Naive B cell (primary cell): Measurements from ENCODE around the gene TCF12. TPM values are rescaled to one million over a fixed set of nuclear protein-coding genes. Genes with fewer than 3 reads are reported as not detected.

Experiments used
- ATAC-seq, 2 donors: fragments of 150-1000 bp; cut with Tn5 transposase; 2 replicates each; pipeline ENCODE4 v1.10.0; 2021; ENCODE audit warnings: low read depth in 2 of 2, mild to moderate bottlenecking in 2 of 2, moderate library complexity in 2 of 2
- DNase-seq: peaks from one replicate; pipeline ENCODE4 v3.0.0; 2022
- H3K27ac Mint-ChIP-seq, 6 donors: one replicate each; pipeline ENCODE4 v1.8.0; 2020 to 2022; ENCODE audit warnings: mild to moderate bottlenecking in 6 of 6, mixed read lengths in 6 of 6, moderate library complexity in 5 of 6, inconsistent platforms in 2 of 6
- H3K27me3 Mint-ChIP-seq, 3 donors: one replicate each; pipeline ENCODE4 v1.8.0; 2021 to 2022; ENCODE audit warnings: mixed read lengths in 3 of 3, mild to moderate bottlenecking in 1 of 3
- H3K36me3 Mint-ChIP-seq, 2 donors: one replicate each; pipeline ENCODE4 v1.8.0; 2020 to 2022; ENCODE audit warnings: mixed read lengths in 2 of 2, inconsistent platforms in 1 of 2, mild to moderate bottlenecking in 1 of 2
- H3K4me1 Mint-ChIP-seq, 3 donors: one replicate each; pipeline ENCODE4 v1.8.0; 2020 to 2022; ENCODE audit warnings: mixed read lengths in 3 of 3, inconsistent platforms in 1 of 3, mild to moderate bottlenecking in 1 of 3, moderate library complexity in 1 of 3
- H3K4me3 Mint-ChIP-seq, 8 donors: one replicate each; pipeline ENCODE4 v1.8.0; 2020 to 2022; ENCODE audit warnings: mild to moderate bottlenecking in 8 of 8, mixed read lengths in 8 of 8, moderate library complexity in 8 of 8, inconsistent platforms in 2 of 8
- H3K9me3 Mint-ChIP-seq, 7 donors: one replicate each; pipeline ENCODE4 v1.8.0; 2020 to 2022; ENCODE audit warnings: mixed read lengths in 7 of 7, mild to moderate bottlenecking in 5 of 7, inconsistent platforms in 2 of 7, moderate library complexity in 1 of 7
- polyA plus RNA-seq, 6 donors: library from polyadenylated mRNA; unstranded; fragments of 300-500 nt; fragmentation: Illumina TruSeq; gene quantifications; one replicate each; pipeline ENCODE4 v1.2.3, GENCODE V29; 2021; ENCODE audit warnings: low read depth in 6 of 6

TCF12 gene
- polyA plus RNA-seq, 6 donors from 2014 or later = 42.0 to 70.9 (median 56.1) TPM

DNA sequence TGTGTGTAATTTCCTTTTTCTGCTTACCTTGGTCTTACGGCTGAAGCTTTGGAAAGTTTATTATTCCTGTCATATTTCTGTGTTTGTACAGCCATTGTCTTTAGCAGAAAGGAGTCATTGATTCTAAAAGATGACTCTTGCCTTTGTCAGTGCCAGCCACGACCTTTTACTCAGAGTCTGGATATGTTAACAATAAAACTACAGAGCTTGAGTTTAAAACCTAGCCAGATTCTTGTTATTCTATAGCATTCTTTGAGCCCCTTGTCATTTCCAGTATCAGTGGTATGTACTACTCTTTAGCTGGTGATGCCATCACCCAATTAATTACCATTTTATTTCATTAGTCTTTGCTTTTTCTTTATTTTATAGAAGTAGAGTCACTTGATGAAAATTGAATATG lies 142.4 kb downstream of the TCF12 start:
- Mint-ChIP-seq H3K36me3 (peaks cover 4 to 7% of the 10 kb centered on the region in 2 donors), H3K4me1 (peaks cover 24 to 34% (median 25%) of the 10 kb centered on the region in 3 donors), H3K9me3 (no peaks in the 10 kb centered on the region), H3K27ac (no peak overlapping the region), H3K4me3 (no peak overlapping the region), H3K27me3 (no peaks in the 10 kb centered on the region)
- DNase-seq (no peak), ATAC-seq (no peak)

- Mint-ChIP-seq H3K27ac (no peak overlapping the region), H3K36me3 (peaks cover 4 to 7% of the 10 kb centered on the region in 2 donors), H3K27me3 (no peaks in the 10 kb centered on the region), H3K4me1 (peaks cover 23 to 31% (median 23%) of the 10 kb centered on the region in 3 donors), H3K4me3 (peak overlapping the region in 1 of 8 donors; percentile 5), H3K9me3 (no peaks in the 10 kb centered on the region)
- ATAC-seq (no peak), DNase-seq (no peak)
These were observed 142.8 kb downstream of the TCF12 start for GRCh38 chr15:57061281-57061680.

DNA sequence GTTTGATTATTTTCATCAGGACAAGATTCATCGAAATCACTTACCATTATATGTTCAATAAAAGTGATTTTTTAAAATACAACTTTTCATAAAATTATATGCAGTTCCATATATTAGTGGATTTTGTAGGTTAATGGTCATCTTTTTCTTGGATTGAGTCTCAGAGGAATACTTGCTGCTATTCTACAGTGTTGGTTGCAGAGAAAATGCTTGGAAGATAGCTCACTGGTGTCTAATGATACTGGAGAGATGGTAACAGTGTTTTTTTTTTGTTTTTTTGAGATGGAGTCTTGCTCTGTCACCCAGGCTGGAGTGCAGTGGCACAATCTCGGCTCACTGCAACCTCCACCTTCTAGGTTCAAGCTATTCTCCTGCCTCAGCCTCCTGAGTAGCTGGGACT lies 143.3 kb downstream of the TCF12 start:
- H3K27me3 Mint-ChIP-seq = no peaks in the 10 kb centered on the region
- H3K4me1 Mint-ChIP-seq = peaks cover 23 to 30% (median 23%) of the 10 kb centered on the region in 3 donors
- H3K9me3 Mint-ChIP-seq = no peaks in the 10 kb centered on the region
- no peak overlapping the region for H3K27ac Mint-ChIP-seq
- peaks cover 4 to 7% of the 10 kb centered on the region in 2 donors for H3K36me3 Mint-ChIP-seq
- DNase-seq = no peak
- H3K4me3 Mint-ChIP-seq = no peak overlapping the region
- no peak for ATAC-seq

DNA sequence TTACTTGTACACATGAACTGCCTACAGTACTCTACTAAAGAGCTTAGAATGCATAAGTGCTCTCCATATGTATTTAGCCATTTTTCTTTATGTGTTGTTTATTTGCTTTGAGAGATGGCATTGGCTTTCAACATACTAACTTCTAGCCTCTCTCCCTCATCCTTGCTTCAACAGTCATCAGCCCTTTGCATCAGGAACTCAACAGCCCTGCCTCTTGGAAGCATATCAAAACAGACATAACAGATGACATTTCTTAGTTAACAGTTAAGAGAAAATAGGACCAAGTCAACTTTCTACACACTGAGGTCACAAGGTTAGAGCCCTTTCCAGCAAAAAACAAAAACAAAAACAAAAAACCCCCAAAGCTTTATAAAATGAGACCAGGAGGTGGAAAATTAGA lies 145.6 kb downstream of the TCF12 start:
- Mint-ChIP-seq H3K9me3 (no peaks in the 10 kb centered on the region), H3K36me3 (peaks cover 4 to 7% of the 10 kb centered on the region in 2 donors), H3K4me1 (peaks cover 20 to 28% (median 21%) of the 10 kb centered on the region in 3 donors), H3K4me3 (no peak overlapping the region), H3K27me3 (no peaks in the 10 kb centered on the region), H3K27ac (no peak overlapping the region)
- no peak for ATAC-seq
- DNase-seq = no peak

- Mint-ChIP-seq H3K27ac (peak overlapping the region in 2 of 6 donors; percentile 0 to 3), H3K27me3 (no peaks in the 10 kb centered on the region), H3K4me3 (no peak overlapping the region), H3K36me3 (no peaks in the 10 kb centered on the region), H3K4me1 (peaks cover 26 to 63% (median 39%) of the 10 kb centered on the region in 3 donors), H3K9me3 (no peaks in the 10 kb centered on the region)
- ATAC-seq = no peak
- no peak for DNase-seq
These were observed 151.0 kb downstream of the TCF12 start for GRCh38 chr15:57069423-57069822.

GRCh38 chr15:57070674-57071073 lies 152.2 kb downstream of the TCF12 start:
- peak overlapping the region in 1 of 6 donors; percentile 28 for H3K27ac Mint-ChIP-seq
- no peaks in the 10 kb centered on the region for H3K9me3 Mint-ChIP-seq
- peaks cover 26 to 63% (median 45%) of the 10 kb centered on the region in 3 donors for H3K4me1 Mint-ChIP-seq
- H3K36me3 Mint-ChIP-seq = no peaks in the 10 kb centered on the region
- H3K27me3 Mint-ChIP-seq = no peaks in the 10 kb centered on the region
- H3K4me3 Mint-ChIP-seq = no peak overlapping the region
- ATAC-seq (no peak), DNase-seq (no peak)

- Mint-ChIP-seq H3K4me1 (peaks cover 11 to 23% (median 17%) of the 10 kb centered on the region in 3 donors), H3K27ac (no peak overlapping the region), H3K27me3 (no peaks in the 10 kb centered on the region), H3K36me3 (peaks cover 0 to 5% of the 10 kb centered on the region in 2 donors), H3K9me3 (no peaks in the 10 kb centered on the region), H3K4me3 (no peak overlapping the region)
- DNase-seq (no peak), ATAC-seq (no peak)
These were observed 161.0 kb downstream of the TCF12 start for GRCh38 chr15:57079446-57079845.

- H3K27me3 Mint-ChIP-seq = no peaks in the 10 kb centered on the region
- ATAC-seq = peak; percentile 45 to 49
- DNase-seq = no peak
- no peak overlapping the region for H3K27ac Mint-ChIP-seq
- H3K36me3 Mint-ChIP-seq = peaks cover 0 to 5% of the 10 kb centered on the region in 2 donors
- no peak overlapping the region for H3K4me3 Mint-ChIP-seq
- H3K9me3 Mint-ChIP-seq = no peaks in the 10 kb centered on the region
- H3K4me1 Mint-ChIP-seq = peaks cover 8 to 23% (median 15%) of the 10 kb centered on the region in 3 donors
These were observed 161.6 kb downstream of the TCF12 start for GRCh38 chr15:57079931-57080620.

- DNase-seq (no peak), ATAC-seq (no peak)
- H3K27ac Mint-ChIP-seq = no peak overlapping the region
- no peaks in the 10 kb centered on the region for H3K9me3 Mint-ChIP-seq
- no peaks in the 10 kb centered on the region for H3K27me3 Mint-ChIP-seq
- H3K4me1 Mint-ChIP-seq = peaks cover 5 to 17% (median 8%) of the 10 kb centered on the region in 3 donors
- no peaks in the 10 kb centered on the region for H3K36me3 Mint-ChIP-seq
- no peak overlapping the region for H3K4me3 Mint-ChIP-seq
These were observed 163.7 kb downstream of the TCF12 start for GRCh38 chr15:57082054-57082728.

DNA sequence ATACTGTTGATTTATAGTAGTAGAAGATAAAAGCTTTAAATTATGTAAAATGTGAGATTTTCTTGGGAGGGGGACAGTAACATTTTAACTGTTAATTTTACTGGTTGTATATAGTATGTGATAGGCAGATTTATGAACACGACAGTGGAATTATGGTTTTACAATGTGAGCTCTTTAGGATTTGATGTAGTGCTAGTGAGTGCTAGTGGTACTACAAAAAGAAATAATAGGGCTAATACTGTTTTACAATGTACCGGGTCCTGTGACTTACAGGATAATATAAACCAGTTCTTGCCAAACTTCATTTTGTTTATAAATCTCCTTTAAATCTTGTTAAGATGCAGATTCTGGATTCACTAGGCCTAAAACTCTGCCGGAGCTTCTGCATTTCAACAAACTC lies 165.7 kb downstream of the TCF12 start:
- DNase-seq (no peak), ATAC-seq (no peak)
- no peak overlapping the region for H3K27ac Mint-ChIP-seq
- no peak overlapping the region for H3K4me3 Mint-ChIP-seq
- no peaks in the 10 kb centered on the region for H3K27me3 Mint-ChIP-seq
- no peaks in the 10 kb centered on the region for H3K9me3 Mint-ChIP-seq
- no peaks in the 10 kb centered on the region for H3K36me3 Mint-ChIP-seq
- peaks cover 12 to 17% (median 14%) of the 10 kb centered on the region in 3 donors for H3K4me1 Mint-ChIP-seq

GRCh38 chr15:57085267-57085666 lies 166.8 kb downstream of the TCF12 start:
- ATAC-seq = no peak
- Mint-ChIP-seq H3K27ac (no peak overlapping the region), H3K9me3 (no peaks in the 10 kb centered on the region), H3K27me3 (no peaks in the 10 kb centered on the region), H3K4me1 (peaks cover 6 to 13% (median 10%) of the 10 kb centered on the region in 3 donors), H3K36me3 (no peaks in the 10 kb centered on the region), H3K4me3 (no peak overlapping the region)
- DNase-seq = no peak

GRCh38 chr15:57086857-57087427 lies 168.5 kb downstream of the TCF12 start:
- peaks cover 6 to 10% (median 8%) of the 10 kb centered on the region in 3 donors for H3K4me1 Mint-ChIP-seq

DNA sequence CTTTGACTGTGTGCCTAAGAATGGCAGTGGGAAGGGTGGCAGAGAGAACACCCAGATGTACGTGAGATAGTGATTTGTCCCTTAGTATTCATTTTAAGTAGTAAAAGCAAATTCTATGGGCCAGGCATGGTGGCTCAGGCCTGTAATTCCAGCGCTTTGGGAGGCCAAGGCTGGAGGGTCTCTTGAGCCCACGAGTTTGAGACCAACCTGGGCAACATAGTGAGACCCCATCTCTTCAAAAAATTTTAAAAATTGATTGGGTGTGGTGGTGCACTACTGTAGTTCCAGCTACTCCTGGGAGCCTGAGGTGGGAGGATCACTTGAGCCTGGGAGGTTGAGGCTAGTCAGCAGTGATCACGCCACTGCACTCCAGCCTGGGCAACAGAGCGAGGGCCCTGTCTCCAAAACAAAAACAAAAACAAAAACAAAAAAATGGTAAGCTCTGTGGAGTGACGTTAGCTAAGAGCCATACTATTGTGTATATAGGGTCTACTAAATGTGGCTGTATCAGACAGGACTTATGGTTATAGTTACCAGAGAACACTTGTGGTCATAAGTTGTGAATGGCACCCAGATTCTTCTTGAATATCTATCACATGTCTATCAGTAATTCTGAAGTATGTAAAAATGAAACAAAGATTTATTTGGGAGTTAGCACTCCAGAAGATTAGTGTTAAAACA lies 171.5 kb downstream of the TCF12 start:
- Mint-ChIP-seq H3K27ac (peak overlapping the region in 1 of 6 donors; percentile 33), H3K9me3 (no peaks in the 10 kb centered on the region), H3K4me1 (peaks cover 9 to 11% (median 10%) of the 10 kb centered on the region in 3 donors), H3K4me3 (no peak overlapping the region), H3K36me3 (peaks cover 0 to 6% of the 10 kb centered on the region in 2 donors), H3K27me3 (no peaks in the 10 kb centered on the region)
- no peak for DNase-seq
- no peak for ATAC-seq

More at GRCh38 chr15:57086857-57087427, 168.5 kb downstream of the TCF12 start:
- DNase-seq = no peak
- Mint-ChIP-seq H3K9me3 (no peaks in the 10 kb centered on the region), H3K4me3 (no peak overlapping the region), H3K27me3 (no peaks in the 10 kb centered on the region), H3K36me3 (no peaks in the 10 kb centered on the region), H3K27ac (no peak overlapping the region)
- ATAC-seq = no peak
